GM12874 (cell line): ENCODE data around the gene SPA17.
A peak's percentile ranks its signal among the peaks of the same experiment; 100 is the strongest.

Experiments
- TF ChIP-seq, protein P1 (sequence below): IDR thresholded peaks from 2 replicates; pipeline ENCODE4 v1.5.1; 2011; ENCODE audit warnings: low read depth, mild to moderate bottlenecking, control low read depth, low read length, moderate library complexity; ENCODE audit not compliant: insufficient read depth

Gene SPA17

GRCh38 chr11:124737638-124738305, 64.1 kb downstream of the SPA17 start:
- TF ChIP-seq, protein P1, sequence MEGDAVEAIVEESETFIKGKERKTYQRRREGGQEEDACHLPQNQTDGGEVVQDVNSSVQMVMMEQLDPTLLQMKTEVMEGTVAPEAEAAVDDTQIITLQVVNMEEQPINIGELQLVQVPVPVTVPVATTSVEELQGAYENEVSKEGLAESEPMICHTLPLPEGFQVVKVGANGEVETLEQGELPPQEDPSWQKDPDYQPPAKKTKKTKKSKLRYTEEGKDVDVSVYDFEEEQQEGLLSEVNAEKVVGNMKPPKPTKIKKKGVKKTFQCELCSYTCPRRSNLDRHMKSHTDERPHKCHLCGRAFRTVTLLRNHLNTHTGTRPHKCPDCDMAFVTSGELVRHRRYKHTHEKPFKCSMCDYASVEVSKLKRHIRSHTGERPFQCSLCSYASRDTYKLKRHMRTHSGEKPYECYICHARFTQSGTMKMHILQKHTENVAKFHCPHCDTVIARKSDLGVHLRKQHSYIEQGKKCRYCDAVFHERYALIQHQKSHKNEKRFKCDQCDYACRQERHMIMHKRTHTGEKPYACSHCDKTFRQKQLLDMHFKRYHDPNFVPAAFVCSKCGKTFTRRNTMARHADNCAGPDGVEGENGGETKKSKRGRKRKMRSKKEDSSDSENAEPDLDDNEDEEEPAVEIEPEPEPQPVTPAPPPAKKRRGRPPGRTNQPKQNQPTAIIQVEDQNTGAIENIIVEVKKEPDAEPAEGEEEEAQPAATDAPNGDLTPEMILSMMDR: no peak

DNA sequence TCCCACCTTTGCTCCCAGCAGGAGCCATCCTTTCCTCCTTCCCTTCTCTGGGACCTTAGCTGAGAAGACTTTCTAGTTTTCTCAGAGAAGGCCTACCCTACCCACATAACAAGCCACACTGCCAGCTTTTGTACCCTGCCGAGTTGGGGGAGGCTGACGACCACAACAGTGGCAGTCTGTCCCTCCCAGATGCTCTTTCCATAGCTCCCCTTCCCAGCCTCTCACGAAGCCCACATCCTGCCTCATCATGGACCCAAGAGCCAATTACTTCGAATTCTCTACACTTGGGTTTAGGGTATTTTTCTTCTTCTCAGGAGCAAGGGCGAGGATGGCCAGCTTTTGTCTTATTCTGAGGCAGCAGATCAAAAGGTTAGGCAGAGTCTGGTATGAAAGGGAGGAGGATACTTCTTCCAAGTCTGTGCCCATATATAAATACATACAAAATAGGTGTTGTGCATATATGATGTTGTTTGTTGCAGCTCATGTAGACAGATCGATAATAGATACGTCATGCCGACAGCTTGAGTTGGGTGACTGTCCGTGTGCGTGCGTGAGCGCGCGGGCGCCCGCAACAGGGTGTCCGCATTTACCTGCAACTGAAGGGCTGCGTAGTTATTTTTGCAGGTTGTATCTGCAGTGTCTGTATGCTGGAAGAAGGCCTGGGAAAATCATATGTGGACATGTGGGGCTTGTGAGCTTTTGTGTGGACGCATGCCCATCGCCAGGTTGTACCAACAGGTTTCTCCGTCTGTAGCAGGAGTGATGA, 65.2 kb downstream of the SPA17 start:
- TF ChIP-seq, protein P1: no peak

GRCh38 chr11:124739479-124740276, 66.0 kb downstream of the SPA17 start, which contains the start of gene NRGN:
TSS of gene NRGN (plus strand) at chr11:124739942. CDS start at chr11:124740085, 143 bp downstream.
- TF ChIP-seq, protein P1: no peak

GRCh38 chr11:124740277-124740882, 66.7 kb downstream of the SPA17 start:
- TF ChIP-seq, protein P1: peak; percentile 66

GRCh38 chr11:124742555-124742954, 68.9 kb downstream of the SPA17 start:
- TF ChIP-seq, protein P1: no peak

- TF ChIP-seq, protein P1: no peak
Observed at GRCh38 chr11:124743050-124743449, 69.3 kb downstream of the SPA17 start.
